BLaER1 (cell line): ENCODE data around the gene FAM3C.

Source experiments
- H3K27ac ChIP-seq: shearing (Covaris generic); formaldehyde crosslinking; 2 replicates; pipeline ENCODE4 v1.8.1; 2022
- H3K27me3 ChIP-seq: shearing (Covaris generic); formaldehyde crosslinking; 2 replicates; pipeline ENCODE4 v1.8.1; 2022
- H3K36me3 ChIP-seq: shearing (Covaris generic); formaldehyde crosslinking; 2 replicates; pipeline ENCODE4 v1.8.1; 2022
- H3K4me1 ChIP-seq: shearing (Covaris generic); formaldehyde crosslinking; 2 replicates; pipeline ENCODE4 v1.8.1; 2022
- H3K4me2 ChIP-seq: shearing (Covaris generic); formaldehyde crosslinking; 2 replicates; pipeline ENCODE4 v1.8.1; 2022
- H3K4me3 ChIP-seq: shearing (Covaris generic); formaldehyde crosslinking; 2 replicates; pipeline ENCODE4 v1.8.1; 2022
- H3K9ac ChIP-seq: shearing (Covaris generic); formaldehyde crosslinking; 2 replicates; pipeline ENCODE4 v1.8.1; 2022
- H3K9me3 ChIP-seq: shearing (Covaris generic); formaldehyde crosslinking; 2 replicates; pipeline ENCODE4 v1.8.1; 2022
- H4K20me1 ChIP-seq: shearing (Covaris generic); formaldehyde crosslinking; 2 replicates; pipeline ENCODE4 v1.8.1; 2022
- Cebpa-rat ChIP-seq: shearing (Covaris generic); IDR thresholded peaks from 2 replicates; pipeline ENCODE4 v1.8.1; 2022

The FAM3C gene

GRCh38 chr7:121395494-121395960 lies 581 bp downstream of the FAM3C start:
- Histone ChIP-seq H3K27ac (peak overlapping the region; percentile 90), H3K9ac (peak overlapping the region; percentile 91), H3K4me2 (peak overlapping the region; percentile 84), H3K4me3 (peak overlapping the region; percentile 99), H3K4me1 (peaks cover 46% of the 10 kb centered on the region), H3K27me3 (no peaks in the 10 kb centered on the region), H3K9me3 (peaks cover 11% of the 10 kb centered on the region; the same call in 1 of the 2 replicates), H3K36me3 (peaks cover 16% of the 10 kb centered on the region), H4K20me1 (peaks cover 43% of the 10 kb centered on the region)
- no peak for TF ChIP-seq Cebpa-rat

DNA sequence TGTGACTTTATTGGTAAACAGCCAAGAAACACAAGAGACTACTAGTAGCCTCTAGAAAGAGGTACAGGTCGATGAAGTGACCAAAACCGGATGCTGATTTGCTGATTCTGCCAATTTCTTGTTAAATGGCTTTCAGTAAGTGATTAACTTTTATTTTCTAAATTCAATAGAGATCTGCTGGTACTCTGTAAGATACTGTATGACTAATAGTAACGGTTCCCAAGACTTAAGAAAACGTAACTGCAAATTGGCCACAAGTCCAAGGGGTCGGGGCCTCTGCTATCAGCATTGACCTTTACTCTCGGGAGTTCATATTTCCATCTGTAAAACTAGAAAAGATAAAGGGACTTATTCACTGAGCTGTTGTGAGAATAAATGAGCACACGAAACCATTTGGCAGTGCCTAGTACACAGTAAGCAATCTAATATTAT lies 1.4 kb downstream of the FAM3C start:
- Histone ChIP-seq H3K9me3 (peaks cover 11% of the 10 kb centered on the region; the same call in 1 of the 2 replicates), H3K27ac (no peak overlapping the region), H3K27me3 (no peaks in the 10 kb centered on the region), H3K36me3 (peaks cover 16% of the 10 kb centered on the region), H3K9ac (no peak overlapping the region), H3K4me2 (peak overlapping the region; percentile 84), H3K4me3 (peak overlapping the region; percentile 99), H4K20me1 (peaks cover 51% of the 10 kb centered on the region), H3K4me1 (peaks cover 47% of the 10 kb centered on the region)
- no peak for TF ChIP-seq Cebpa-rat

- Histone ChIP-seq H3K27me3 (no peaks in the 10 kb centered on the region), H3K9ac (no peak overlapping the region), H3K4me2 (no peak overlapping the region), H3K4me1 (peaks cover 56% of the 10 kb centered on the region), H3K27ac (no peak overlapping the region), H4K20me1 (peaks cover 64% of the 10 kb centered on the region), H3K9me3 (peaks cover 11% of the 10 kb centered on the region; the same call in 1 of the 2 replicates), H3K36me3 (peaks cover 16% of the 10 kb centered on the region), H3K4me3 (no peak overlapping the region)
- no peak for TF ChIP-seq Cebpa-rat
Measured at GRCh38 chr7:121393005-121393366, 3.1 kb downstream of the FAM3C start.

DNA sequence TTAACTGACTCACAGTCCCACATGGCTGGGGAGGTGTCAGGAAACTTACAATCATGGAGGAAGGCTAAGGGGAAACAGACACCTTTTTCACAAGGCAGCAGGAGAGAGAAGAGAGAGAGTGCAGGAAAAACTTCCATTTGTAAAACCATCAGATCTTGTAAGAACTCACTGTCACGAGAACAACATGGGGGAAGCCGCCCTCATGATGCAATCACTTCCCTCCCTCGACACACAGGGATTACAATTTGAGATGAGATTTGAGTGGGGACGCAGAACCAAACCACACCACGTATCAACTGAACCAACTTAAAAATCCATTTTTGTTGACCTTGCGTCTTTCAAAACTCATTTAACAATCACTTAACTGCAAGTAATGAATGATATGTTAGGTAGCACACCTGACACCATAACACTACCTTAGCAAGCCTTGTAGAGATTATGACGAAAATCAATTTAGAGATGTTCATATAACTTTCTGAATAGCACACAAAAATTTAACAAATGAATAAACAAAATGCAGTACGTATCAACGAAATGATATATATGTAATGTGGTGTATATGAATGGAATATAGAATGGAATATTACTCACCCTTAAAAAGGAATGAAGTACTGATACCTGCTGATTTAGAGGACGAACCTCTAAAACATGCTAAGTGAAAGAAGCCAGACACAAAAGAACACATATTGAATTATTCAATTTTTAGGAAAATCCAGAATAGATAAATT lies 3.7 kb downstream of the FAM3C start:
- H4K20me1 ChIP-seq: peaks cover 68% of the 10 kb centered on the region
- no peak overlapping the region for H3K4me3 ChIP-seq
- H3K4me2 ChIP-seq: no peak overlapping the region
- no peak for TF ChIP-seq Cebpa-rat
- H3K27me3 ChIP-seq: no peaks in the 10 kb centered on the region
- peaks cover 11% of the 10 kb centered on the region; the same call in 1 of the 2 replicates for H3K9me3 ChIP-seq
- peaks cover 16% of the 10 kb centered on the region for H3K36me3 ChIP-seq
- H3K4me1 ChIP-seq: peaks cover 52% of the 10 kb centered on the region
- no peak overlapping the region for H3K9ac ChIP-seq
- H3K27ac ChIP-seq: no peak overlapping the region

DNA sequence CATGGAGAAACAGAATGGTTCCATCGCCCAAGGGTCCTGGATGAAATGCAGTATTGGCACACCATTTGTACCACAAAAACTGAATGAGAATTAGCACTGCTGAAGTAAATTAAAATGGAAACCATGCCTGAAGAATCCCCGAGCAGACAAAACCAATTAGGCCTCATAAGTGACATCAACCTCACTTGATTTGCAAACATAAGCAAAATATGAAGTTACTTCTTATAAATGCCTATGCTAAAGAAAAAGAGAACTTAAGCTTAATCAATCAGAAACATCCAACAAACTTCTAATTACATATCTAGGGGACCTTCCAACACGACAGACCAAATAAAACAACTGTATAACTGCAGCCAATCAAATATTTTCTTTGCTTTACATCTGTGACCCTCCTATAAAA lies 4.4 kb downstream of the FAM3C start:
- H3K9ac ChIP-seq: no peak overlapping the region
- peak overlapping the region; percentile 21 for H3K4me2 ChIP-seq
- no peak overlapping the region for H3K4me3 ChIP-seq
- H3K9me3 ChIP-seq: peaks cover 11% of the 10 kb centered on the region; the same call in 1 of the 2 replicates
- H3K4me1 ChIP-seq: peaks cover 56% of the 10 kb centered on the region
- no peak overlapping the region for H3K27ac ChIP-seq
- peaks cover 16% of the 10 kb centered on the region for H3K36me3 ChIP-seq
- no peaks in the 10 kb centered on the region for H3K27me3 ChIP-seq
- no peak for TF ChIP-seq Cebpa-rat
- H4K20me1 ChIP-seq: peaks cover 75% of the 10 kb centered on the region

GRCh38 chr7:121390617-121391016 lies 5.5 kb downstream of the FAM3C start:
- Histone ChIP-seq H3K9me3 (peaks cover 11% of the 10 kb centered on the region; the same call in 1 of the 2 replicates), H3K9ac (no peak overlapping the region)

DNA sequence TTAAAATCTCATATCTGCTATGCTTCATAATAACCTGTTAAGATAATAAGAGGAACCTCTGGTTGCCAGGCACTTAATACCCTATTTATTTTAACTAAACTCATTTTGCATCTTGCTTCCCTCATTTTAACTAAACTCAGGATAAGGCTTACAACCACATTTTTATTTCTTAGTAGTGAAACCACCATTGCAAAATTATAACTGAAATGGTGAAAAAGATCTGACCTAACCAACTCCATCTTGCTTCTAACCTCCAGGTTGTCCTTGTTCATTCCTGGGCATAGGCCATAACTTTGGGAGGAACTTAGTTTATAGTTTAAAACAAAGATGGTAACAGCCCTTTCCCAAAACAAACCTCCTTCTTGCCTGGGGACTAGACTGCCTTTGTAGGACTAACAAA lies 6.0 kb downstream of the FAM3C start:
- Histone ChIP-seq H3K27me3 (no peaks in the 10 kb centered on the region), H3K4me3 (no peak overlapping the region), H3K9ac (no peak overlapping the region), H3K4me1 (peaks cover 69% of the 10 kb centered on the region), H3K4me2 (no peak overlapping the region), H3K9me3 (peaks cover 11% of the 10 kb centered on the region; the same call in 1 of the 2 replicates), H3K27ac (no peak overlapping the region), H4K20me1 (peaks cover 83% of the 10 kb centered on the region), H3K36me3 (peaks cover 16% of the 10 kb centered on the region)
- TF ChIP-seq Cebpa-rat: no peak

More at GRCh38 chr7:121390617-121391016, 5.5 kb downstream of the FAM3C start:
- Histone ChIP-seq H3K27me3 (no peaks in the 10 kb centered on the region), H3K36me3 (peaks cover 16% of the 10 kb centered on the region), H3K4me2 (0 out of 2 replicates have a peak overlapping the region, but pooled peaks have one; percentile 21), H3K4me3 (no peak overlapping the region), H3K27ac (no peak overlapping the region), H4K20me1 (peaks cover 83% of the 10 kb centered on the region), H3K4me1 (peaks cover 64% of the 10 kb centered on the region)
- no peak for TF ChIP-seq Cebpa-rat

GRCh38 chr7:121388950-121389349 lies 7.2 kb downstream of the FAM3C start:
- Histone ChIP-seq H3K4me2 (no peak overlapping the region; the same call in 1 of the 2 replicates), H3K27me3 (no peaks in the 10 kb centered on the region), H3K9me3 (peaks cover 11% of the 10 kb centered on the region; the same call in 1 of the 2 replicates), H3K27ac (no peak overlapping the region), H4K20me1 (peaks cover 82% of the 10 kb centered on the region), H3K9ac (no peak overlapping the region), H3K36me3 (peaks cover 16% of the 10 kb centered on the region), H3K4me3 (no peak overlapping the region), H3K4me1 (peaks cover 69% of the 10 kb centered on the region)
- no peak for TF ChIP-seq Cebpa-rat

DNA sequence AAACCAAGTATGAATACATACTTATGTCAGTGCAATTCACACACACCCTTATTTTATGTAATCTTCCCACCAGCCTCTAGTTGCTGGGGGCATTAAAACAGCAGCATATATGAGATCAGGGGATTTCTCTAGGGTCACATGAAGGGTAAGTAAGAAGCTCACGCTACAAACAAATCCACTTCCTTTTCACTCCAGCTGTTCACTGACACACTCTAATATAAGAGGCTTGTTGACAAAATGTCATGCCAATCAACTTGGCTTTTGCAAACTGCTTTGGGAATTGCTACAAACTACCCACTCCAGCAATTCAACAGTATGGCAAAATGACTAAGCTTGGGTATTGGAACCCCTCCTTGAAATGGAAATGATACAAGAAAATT lies 10.3 kb downstream of the FAM3C start:
- H3K4me2 ChIP-seq: peak overlapping the region; percentile 64
- no peaks in the 10 kb centered on the region for H3K27me3 ChIP-seq
- TF ChIP-seq Cebpa-rat: no peak
- H3K4me3 ChIP-seq: no peak overlapping the region
- H4K20me1 ChIP-seq: peaks cover 56% of the 10 kb centered on the region
- H3K36me3 ChIP-seq: no peaks in the 10 kb centered on the region; the same call in 1 of the 2 replicates
- H3K4me1 ChIP-seq: peaks cover 81% of the 10 kb centered on the region
- H3K9ac ChIP-seq: no peak overlapping the region
- no peak overlapping the region for H3K27ac ChIP-seq
- no peaks in the 10 kb centered on the region for H3K9me3 ChIP-seq
